22Rv1 (cell line): ENCODE data around the gene PCDH12.

Experiments
- ZFX ChIP-seq: fragments of 450-650 bp; IDR thresholded peaks from 2 replicates; pipeline ENCODE4 v1.6.1; 2017; ENCODE audit warnings: antibody characterized with exemption, borderline replicate concordance
- TF ChIP-seq, protein P1 (sequence below): fragments of 450-650 bp; IDR thresholded peaks from 2 replicates; pipeline ENCODE4 v1.5.1; 2017; ENCODE audit warnings: mild to moderate bottlenecking

- TF ChIP-seq, protein P1, sequence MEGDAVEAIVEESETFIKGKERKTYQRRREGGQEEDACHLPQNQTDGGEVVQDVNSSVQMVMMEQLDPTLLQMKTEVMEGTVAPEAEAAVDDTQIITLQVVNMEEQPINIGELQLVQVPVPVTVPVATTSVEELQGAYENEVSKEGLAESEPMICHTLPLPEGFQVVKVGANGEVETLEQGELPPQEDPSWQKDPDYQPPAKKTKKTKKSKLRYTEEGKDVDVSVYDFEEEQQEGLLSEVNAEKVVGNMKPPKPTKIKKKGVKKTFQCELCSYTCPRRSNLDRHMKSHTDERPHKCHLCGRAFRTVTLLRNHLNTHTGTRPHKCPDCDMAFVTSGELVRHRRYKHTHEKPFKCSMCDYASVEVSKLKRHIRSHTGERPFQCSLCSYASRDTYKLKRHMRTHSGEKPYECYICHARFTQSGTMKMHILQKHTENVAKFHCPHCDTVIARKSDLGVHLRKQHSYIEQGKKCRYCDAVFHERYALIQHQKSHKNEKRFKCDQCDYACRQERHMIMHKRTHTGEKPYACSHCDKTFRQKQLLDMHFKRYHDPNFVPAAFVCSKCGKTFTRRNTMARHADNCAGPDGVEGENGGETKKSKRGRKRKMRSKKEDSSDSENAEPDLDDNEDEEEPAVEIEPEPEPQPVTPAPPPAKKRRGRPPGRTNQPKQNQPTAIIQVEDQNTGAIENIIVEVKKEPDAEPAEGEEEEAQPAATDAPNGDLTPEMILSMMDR, result no peak
- TF ChIP-seq ZFX, result no peak
Measured at GRCh38 chr5:141902015-141902814, 55.8 kb downstream of the PCDH12 start.
